Gastrocnemius medialis (tissue), 4 donors: ENCODE results near the gene SBF1.

Experiments
- POLR2A ChIP-seq, 2 donors: fragments of 450-650 bp; IDR thresholded peaks; one replicate each; pipeline ENCODE4 v1.6.1; 2017; ENCODE audit warnings: antibody characterized with exemption in 2 of 2, mild to moderate bottlenecking in 2 of 2, moderate library complexity in 2 of 2
- TF ChIP-seq, protein P1 (sequence below), 5 experiments: fragments of 450-650 bp in 3 of 5; fragments of 200-600 bp in 2 of 5; sonication (generic) in 2 of 5; IDR thresholded peaks in 4 of 5; conservative IDR thresholded peaks in 1 of 5; 1 replicate in 4 of 5; 2 replicates in 1 of 5; pipeline ENCODE4 v1.5.1; 2016 to 2019; ENCODE audit warnings: antibody characterized with exemption in 5 of 5, mild to moderate bottlenecking in 3 of 5, moderate library complexity in 3 of 5

GRCh38 chr22:50483977-50484853 lies 9.4 kb upstream of the SBF1 start:
- TF ChIP-seq, protein P1, sequence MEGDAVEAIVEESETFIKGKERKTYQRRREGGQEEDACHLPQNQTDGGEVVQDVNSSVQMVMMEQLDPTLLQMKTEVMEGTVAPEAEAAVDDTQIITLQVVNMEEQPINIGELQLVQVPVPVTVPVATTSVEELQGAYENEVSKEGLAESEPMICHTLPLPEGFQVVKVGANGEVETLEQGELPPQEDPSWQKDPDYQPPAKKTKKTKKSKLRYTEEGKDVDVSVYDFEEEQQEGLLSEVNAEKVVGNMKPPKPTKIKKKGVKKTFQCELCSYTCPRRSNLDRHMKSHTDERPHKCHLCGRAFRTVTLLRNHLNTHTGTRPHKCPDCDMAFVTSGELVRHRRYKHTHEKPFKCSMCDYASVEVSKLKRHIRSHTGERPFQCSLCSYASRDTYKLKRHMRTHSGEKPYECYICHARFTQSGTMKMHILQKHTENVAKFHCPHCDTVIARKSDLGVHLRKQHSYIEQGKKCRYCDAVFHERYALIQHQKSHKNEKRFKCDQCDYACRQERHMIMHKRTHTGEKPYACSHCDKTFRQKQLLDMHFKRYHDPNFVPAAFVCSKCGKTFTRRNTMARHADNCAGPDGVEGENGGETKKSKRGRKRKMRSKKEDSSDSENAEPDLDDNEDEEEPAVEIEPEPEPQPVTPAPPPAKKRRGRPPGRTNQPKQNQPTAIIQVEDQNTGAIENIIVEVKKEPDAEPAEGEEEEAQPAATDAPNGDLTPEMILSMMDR (IDR thresholded peaks at IDR 0.05 in 4 of 5, conservative IDR thresholded peaks at IDR 0.05 in 1 of 5), result no peak
- no peak for TF ChIP-seq POLR2A (IDR thresholded peaks at IDR 0.05)
